Measurements from ENCODE around the gene ATG16L1. TPM values are rescaled to one million over a fixed set of nuclear protein-coding genes. Genes with fewer than 3 reads are reported as not detected.

Gene ATG16L1
- 18.2 and 20.2 TPM in 2 replicates for total RNA-seq (2014; rRNA removed; shearing (Covaris generic); ENCODE audit: low replicate concordance)

GRCh38 chr2:233251306-233252116, at the start of gene ATG16L1:
ATG16L1 (plus strand) TSS chr2:233251673; CDS start chr2:233251828, 155 bp downstream.
- peaks cover 31% of the 10 kb centered on the region for H4K20me1 ChIP-seq (ENCODE audit: insufficient read depth, low read depth, low read length)
- H3K79me2 ChIP-seq (ENCODE audit: low read length) = peaks cover 49% of the 10 kb centered on the region
- H3K9ac ChIP-seq (ENCODE audit: low read length) = peak within 1 kb of the TSS; percentile 89
- no peaks in the 10 kb centered on the region for H3K9me3 ChIP-seq (ENCODE audit: low read length)
- H3K4me1 ChIP-seq (ENCODE audit: low read length) = peaks cover 38% of the 10 kb centered on the region
- peaks cover 15% of the 10 kb centered on the region; the same call in 1 of the 2 replicates for H3K36me3 ChIP-seq (ENCODE audit: insufficient read depth, low read length)
- H3K4me3 ChIP-seq (ENCODE audit: low read length) = peak within 1 kb of the TSS; percentile 91
- H3K4me2 ChIP-seq (ENCODE audit: low read depth, low read length, poor library complexity, severe bottlenecking) = peak within 1 kb of the TSS; percentile 93
- no peaks in the 10 kb centered on the region for H3K9me2 ChIP-seq (replicated peaks; ENCODE audit: insufficient read depth, low read length)
- H3K27ac ChIP-seq (ENCODE audit: low read length) = peak within 1 kb of the TSS; percentile 5; the same call in 1 of the 2 replicates
- H2AFZ ChIP-seq (ENCODE audit: low read length) = peak within 1 kb of the TSS; percentile 93
- H3K27me3 ChIP-seq (ENCODE audit: low read length) = no peaks in the 10 kb centered on the region
- peak; percentile 98 for DNase-seq

GRCh38 chr2:233202531-233202944, 48.9 kb upstream of the ATG16L1 start:
- H3K79me2 ChIP-seq (ENCODE audit: low read length) = no peaks in the 10 kb centered on the region
- no peak overlapping the region for H3K4me3 ChIP-seq (ENCODE audit: low read length)
- peak; percentile 73 for DNase-seq
- H3K27ac ChIP-seq (ENCODE audit: low read length) = peak overlapping the region; percentile 55
- H3K9me3 ChIP-seq (ENCODE audit: low read length) = no peaks in the 10 kb centered on the region
- H3K4me1 ChIP-seq (ENCODE audit: low read length) = peaks cover 33% of the 10 kb centered on the region
- H3K36me3 ChIP-seq (ENCODE audit: insufficient read depth, low read length) = peaks cover 11% of the 10 kb centered on the region; the same call in 1 of the 2 replicates
- H3K27me3 ChIP-seq (ENCODE audit: low read length) = no peaks in the 10 kb centered on the region
- H2AFZ ChIP-seq (ENCODE audit: low read length) = no peak overlapping the region
- no peaks in the 10 kb centered on the region for H4K20me1 ChIP-seq (ENCODE audit: insufficient read depth, low read depth, low read length)
- peak overlapping the region; percentile 6 for H3K4me2 ChIP-seq (ENCODE audit: low read depth, low read length, poor library complexity, severe bottlenecking)
- H3K9ac ChIP-seq (ENCODE audit: low read length) = no peak overlapping the region
- H3K9me2 ChIP-seq (replicated peaks; ENCODE audit: insufficient read depth, low read length) = no peaks in the 10 kb centered on the region

GRCh38 chr2:233203060-233203459, 48.4 kb upstream of the ATG16L1 start:
- H3K4me2 ChIP-seq (ENCODE audit: low read depth, low read length, poor library complexity, severe bottlenecking) = no peak overlapping the region
- H3K79me2 ChIP-seq (ENCODE audit: low read length) = no peaks in the 10 kb centered on the region
- no peaks in the 10 kb centered on the region for H3K9me3 ChIP-seq (ENCODE audit: low read length)
- H3K9me2 ChIP-seq (replicated peaks; ENCODE audit: insufficient read depth, low read length) = no peaks in the 10 kb centered on the region
- H3K27me3 ChIP-seq (ENCODE audit: low read length) = no peaks in the 10 kb centered on the region
- peak overlapping the region; percentile 55 for H3K27ac ChIP-seq (ENCODE audit: low read length)
- H4K20me1 ChIP-seq (ENCODE audit: insufficient read depth, low read depth, low read length) = no peaks in the 10 kb centered on the region
- peaks cover 38% of the 10 kb centered on the region for H3K4me1 ChIP-seq (ENCODE audit: low read length)
- no peak overlapping the region for H3K4me3 ChIP-seq (ENCODE audit: low read length)
- H2AFZ ChIP-seq (ENCODE audit: low read length) = no peak overlapping the region
- no peak for DNase-seq
- H3K9ac ChIP-seq (ENCODE audit: low read length) = no peak overlapping the region
- peaks cover 9% of the 10 kb centered on the region; the same call in 1 of the 2 replicates for H3K36me3 ChIP-seq (ENCODE audit: insufficient read depth, low read length)

- H3K36me3 ChIP-seq (ENCODE audit: insufficient read depth, low read length) = peaks cover 9% of the 10 kb centered on the region; the same call in 1 of the 2 replicates
- H3K9ac ChIP-seq (ENCODE audit: low read length) = no peak overlapping the region
- no peaks in the 10 kb centered on the region for H4K20me1 ChIP-seq (ENCODE audit: insufficient read depth, low read depth, low read length)
Observed at GRCh38 chr2:233204286-233204936, 47.1 kb upstream of the ATG16L1 start.

GRCh38 chr2:233208382-233209116, 42.9 kb upstream of the ATG16L1 start:
- no peak for DNase-seq
- Histone ChIP-seq H3K79me2 (ENCODE audit: low read length) (no peaks in the 10 kb centered on the region), H3K4me3 (ENCODE audit: low read length) (no peak overlapping the region), H3K9me2 (replicated peaks; ENCODE audit: insufficient read depth, low read length) (no peaks in the 10 kb centered on the region), H3K27ac (ENCODE audit: low read length) (no peak overlapping the region), H3K9me3 (ENCODE audit: low read length) (no peaks in the 10 kb centered on the region), H2AFZ (ENCODE audit: low read length) (no peak overlapping the region), H3K4me2 (ENCODE audit: low read depth, low read length, poor library complexity, severe bottlenecking) (no peak overlapping the region), H3K27me3 (ENCODE audit: low read length) (no peaks in the 10 kb centered on the region), H4K20me1 (ENCODE audit: insufficient read depth, low read depth, low read length) (no peaks in the 10 kb centered on the region), H3K36me3 (ENCODE audit: insufficient read depth, low read length) (0 out of 2 replicates have a peak, but pooled peaks cover 3% of the 10 kb centered on the region), H3K9ac (ENCODE audit: low read length) (no peak overlapping the region), H3K4me1 (ENCODE audit: low read length) (peaks cover 28% of the 10 kb centered on the region)

More at GRCh38 chr2:233204286-233204936, 47.1 kb upstream of the ATG16L1 start:
- Histone ChIP-seq H3K27me3 (ENCODE audit: low read length) (no peaks in the 10 kb centered on the region), H3K4me3 (ENCODE audit: low read length) (no peak overlapping the region), H3K79me2 (ENCODE audit: low read length) (no peaks in the 10 kb centered on the region), H3K27ac (ENCODE audit: low read length) (no peak overlapping the region), H3K4me1 (ENCODE audit: low read length) (peaks cover 52% of the 10 kb centered on the region), H3K9me3 (ENCODE audit: low read length) (no peaks in the 10 kb centered on the region), H2AFZ (ENCODE audit: low read length) (no peak overlapping the region), H3K4me2 (ENCODE audit: low read depth, low read length, poor library complexity, severe bottlenecking) (no peak overlapping the region), H3K9me2 (replicated peaks; ENCODE audit: insufficient read depth, low read length) (no peaks in the 10 kb centered on the region)
- DNase-seq = no peak

- H2AFZ ChIP-seq (ENCODE audit: low read length) = no peak overlapping the region
- 0 out of 2 replicates have a peak, but pooled peaks cover 3% of the 10 kb centered on the region for H3K36me3 ChIP-seq (ENCODE audit: insufficient read depth, low read length)
- no peaks in the 10 kb centered on the region for H3K27me3 ChIP-seq (ENCODE audit: low read length)
- H3K4me3 ChIP-seq (ENCODE audit: low read length) = no peak overlapping the region
- no peak overlapping the region for H3K9ac ChIP-seq (ENCODE audit: low read length)
- no peaks in the 10 kb centered on the region for H3K79me2 ChIP-seq (ENCODE audit: low read length)
- H3K9me3 ChIP-seq (ENCODE audit: low read length) = no peaks in the 10 kb centered on the region
- no peak overlapping the region for H3K4me2 ChIP-seq (ENCODE audit: low read depth, low read length, poor library complexity, severe bottlenecking)
- H3K27ac ChIP-seq (ENCODE audit: low read length) = no peak overlapping the region
- no peaks in the 10 kb centered on the region for H3K9me2 ChIP-seq (replicated peaks; ENCODE audit: insufficient read depth, low read length)
- H4K20me1 ChIP-seq (ENCODE audit: insufficient read depth, low read depth, low read length) = no peaks in the 10 kb centered on the region
- peaks cover 28% of the 10 kb centered on the region for H3K4me1 ChIP-seq (ENCODE audit: low read length)
- no peak for DNase-seq
Observed at GRCh38 chr2:233209117-233209532, 42.3 kb upstream of the ATG16L1 start.

GRCh38 chr2:233209533-233210171, 41.8 kb upstream of the ATG16L1 start:
- Histone ChIP-seq H3K9ac (ENCODE audit: low read length) (no peak overlapping the region), H4K20me1 (ENCODE audit: insufficient read depth, low read depth, low read length) (no peaks in the 10 kb centered on the region), H3K27ac (ENCODE audit: low read length) (0 out of 2 replicates have a peak overlapping the region, but pooled peaks have one; percentile 3), H3K4me1 (ENCODE audit: low read length) (peaks cover 28% of the 10 kb centered on the region), H3K27me3 (ENCODE audit: low read length) (no peaks in the 10 kb centered on the region), H3K4me2 (ENCODE audit: low read depth, low read length, poor library complexity, severe bottlenecking) (no peak overlapping the region), H3K36me3 (ENCODE audit: insufficient read depth, low read length) (0 out of 2 replicates have a peak, but pooled peaks cover 3% of the 10 kb centered on the region), H3K79me2 (ENCODE audit: low read length) (no peaks in the 10 kb centered on the region), H3K9me2 (replicated peaks; ENCODE audit: insufficient read depth, low read length) (no peaks in the 10 kb centered on the region), H3K4me3 (ENCODE audit: low read length) (no peak overlapping the region), H3K9me3 (ENCODE audit: low read length) (no peaks in the 10 kb centered on the region), H2AFZ (ENCODE audit: low read length) (no peak overlapping the region)
- no peak for DNase-seq
